ENCODE data around the gene MCF2L2. TPM values are rescaled to one million over a fixed set of nuclear protein-coding genes. Genes with fewer than 3 reads are reported as not detected.

Gene MCF2L2
- polyA plus RNA-seq, 1 experiment, result not detected

- no peak for DNase-seq (ENCODE audit: low read depth, low spot score)
- Histone ChIP-seq H3K4me3 (ENCODE audit: low read depth, low read length) (no peak overlapping the region), H3K27me3 (ENCODE audit: control insufficient read depth, insufficient read depth, low read length) (peaks cover 6% of the 10 kb centered on the region), H3K27ac (ENCODE audit: low read depth, low read length) (no peak overlapping the region), H3K9me3 (ENCODE audit: control insufficient read depth, insufficient read depth, low read length) (no peaks in the 10 kb centered on the region)
- ChIA-PET CTCF (no interaction called here), POLR2A (no interaction called here)
- TF ChIP-seq CTCF (IDR thresholded peaks at IDR 0.05; ENCODE audit: low read depth, low read length), result no peak
Observed at GRCh38 chr3:183460081-183461055, 31.9 kb upstream of the MCF2L2 start.

GRCh38 chr3:183455089-183455488, 26.7 kb upstream of the MCF2L2 start:
- TF ChIP-seq CTCF (IDR thresholded peaks at IDR 0.05; ENCODE audit: low read depth, low read length), result no peak
- Histone ChIP-seq H3K27ac (ENCODE audit: low read depth, low read length) (no peak overlapping the region), H3K27me3 (ENCODE audit: control insufficient read depth, insufficient read depth, low read length) (no peaks in the 10 kb centered on the region), H3K9me3 (ENCODE audit: control insufficient read depth, insufficient read depth, low read length) (no peaks in the 10 kb centered on the region), H3K4me3 (ENCODE audit: low read depth, low read length) (no peak overlapping the region)
- POLR2A ChIA-PET, result no interaction called here
- DNase-seq (ENCODE audit: low read depth, low spot score), result no peak
- CTCF ChIA-PET, result interaction anchor here (1.2 kb wide), 1 partner anchor 14 kb away, joined by 3 read pairs; no protein-coding TSS in a partner anchor

GRCh38 chr3:183454064-183454463, 25.6 kb upstream of the MCF2L2 start:
- POLR2A ChIA-PET, result no interaction called here
- CTCF ChIA-PET, result no interaction called here
- H3K27me3 ChIP-seq (ENCODE audit: control insufficient read depth, insufficient read depth, low read length), result no peaks in the 10 kb centered on the region
- DNase-seq (ENCODE audit: low read depth, low spot score), result no peak
- H3K9me3 ChIP-seq (ENCODE audit: control insufficient read depth, insufficient read depth, low read length), result no peaks in the 10 kb centered on the region
- no peak for TF ChIP-seq CTCF (IDR thresholded peaks at IDR 0.05; ENCODE audit: low read depth, low read length)
- no peak overlapping the region for H3K4me3 ChIP-seq (ENCODE audit: low read depth, low read length)
- H3K27ac ChIP-seq (ENCODE audit: low read depth, low read length), result no peak overlapping the region

DNA sequence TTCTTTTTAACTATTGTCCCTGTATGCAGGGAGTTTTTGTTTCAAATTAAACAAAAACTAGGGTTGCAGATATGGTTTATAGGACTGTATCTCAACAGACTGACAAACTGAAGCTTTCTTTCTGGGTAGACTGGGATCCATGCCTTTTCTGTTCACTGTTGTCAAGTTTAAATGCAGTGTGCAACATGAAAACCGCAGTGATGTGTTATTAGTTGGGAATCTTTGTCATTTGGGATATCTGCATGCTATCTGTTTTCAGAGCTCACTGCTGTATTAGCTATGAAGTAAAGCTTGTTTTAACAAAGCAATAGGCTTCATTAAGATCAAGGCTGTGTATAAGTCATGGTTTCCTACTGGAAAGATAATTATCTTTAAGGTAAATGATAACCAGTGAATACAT, 21.4 kb upstream of the MCF2L2 start:
- H3K4me3 ChIP-seq (ENCODE audit: low read depth, low read length), result no peak overlapping the region
- H3K9me3 ChIP-seq (ENCODE audit: control insufficient read depth, insufficient read depth, low read length), result no peaks in the 10 kb centered on the region; the same call in 1 of the 2 replicates
- ChIA-PET POLR2A (no interaction called here), CTCF (interaction anchor here (0.5 to 1.4 kb wide), 5 partner anchors 20 to 317 kb away, joined by 3 to 12 read pairs (median 5); no protein-coding TSS in a partner anchor)
- H3K27ac ChIP-seq (ENCODE audit: low read depth, low read length), result no peak overlapping the region
- no peak for TF ChIP-seq CTCF (IDR thresholded peaks at IDR 0.05; ENCODE audit: low read depth, low read length)
- no peak for DNase-seq (ENCODE audit: low read depth, low spot score)
- no peaks in the 10 kb centered on the region for H3K27me3 ChIP-seq (ENCODE audit: control insufficient read depth, insufficient read depth, low read length)

DNA sequence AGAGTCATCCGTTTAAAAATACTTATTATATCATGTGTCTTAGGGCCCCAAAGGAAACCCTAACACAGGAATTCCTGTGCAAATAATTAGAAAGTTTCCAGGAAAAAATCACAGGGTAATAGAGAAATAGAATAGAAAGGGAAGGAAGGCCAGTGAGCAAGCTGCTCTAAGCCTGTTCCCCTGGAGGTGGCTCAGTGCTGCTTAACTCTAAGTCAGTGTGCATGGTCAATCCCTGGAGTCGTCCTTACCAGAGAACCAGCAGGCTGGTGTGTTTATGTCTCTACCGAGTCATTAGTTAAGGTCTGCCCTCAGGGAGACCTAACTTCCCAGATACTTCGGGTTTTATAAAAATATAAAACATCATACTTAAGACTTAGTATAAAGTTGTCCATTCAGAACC, 21.0 kb upstream of the MCF2L2 start:
- POLR2A ChIA-PET, result no interaction called here
- Histone ChIP-seq H3K4me3 (ENCODE audit: low read depth, low read length) (peak overlapping the region; percentile 27; the same call in 1 of the 2 replicates), H3K27ac (ENCODE audit: low read depth, low read length) (no peak overlapping the region), H3K9me3 (ENCODE audit: control insufficient read depth, insufficient read depth, low read length) (no peaks in the 10 kb centered on the region; the same call in 1 of the 2 replicates), H3K27me3 (ENCODE audit: control insufficient read depth, insufficient read depth, low read length) (no peaks in the 10 kb centered on the region)
- CTCF ChIA-PET, result interaction anchor here (0.5 to 1.4 kb wide), 4 partner anchors 20 to 200 kb away, joined by 3 to 12 read pairs (median 4); no protein-coding TSS in a partner anchor
- DNase-seq (ENCODE audit: low read depth, low spot score), result no peak
- TF ChIP-seq CTCF (IDR thresholded peaks at IDR 0.05; ENCODE audit: low read depth, low read length), result peak; percentile 25; the same call in 1 of the 2 replicates

Data from AG04450 (cell line).